Breast epithelium (tissue), 3 donors: Measurements from ENCODE around the gene CBFA2T2.

Experiments used
- POLR2A ChIP-seq: fragments of 450-650 bp; IDR thresholded peaks from one replicate; pipeline ENCODE4 v1.6.1; 2016; ENCODE audit warnings: antibody characterized with exemption, mild to moderate bottlenecking, moderate library complexity
- POLR2AphosphoS5 ChIP-seq, 3 donors: sonication (generic); formaldehyde crosslinking; IDR thresholded peaks; one replicate each; pipeline ENCODE4 v1.6.1; 2017; ENCODE audit warnings: antibody characterized with exemption in 3 of 3
- TF ChIP-seq, protein P1 (sequence below), 3 donors: fragments of 450-650 bp; IDR thresholded peaks; one replicate each; pipeline ENCODE4 v1.5.1; 2016 to 2017; ENCODE audit warnings: antibody characterized with exemption in 3 of 3, mild to moderate bottlenecking in 3 of 3, moderate library complexity in 3 of 3

DNA sequence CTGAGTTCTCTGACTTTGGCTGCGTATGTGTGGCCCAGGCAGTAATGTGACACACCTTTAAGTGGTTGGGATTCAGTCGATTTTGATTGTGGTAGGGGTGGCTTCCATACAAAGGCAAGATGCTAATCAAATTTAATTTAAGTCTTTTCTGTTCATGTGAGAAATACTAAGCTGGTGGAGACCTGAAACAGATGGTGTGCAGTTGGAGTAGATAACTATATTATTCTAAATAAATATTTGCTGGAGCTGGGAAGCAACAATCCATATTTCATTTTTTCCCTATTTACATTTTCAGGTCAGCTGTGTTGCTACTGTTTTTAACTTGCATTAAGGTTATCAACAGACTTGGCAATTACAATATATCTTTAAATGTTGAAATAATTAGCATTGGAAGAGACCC is 104.8 kb downstream of the CBFA2T2 start:
- no peak for TF ChIP-seq POLR2AphosphoS5 (IDR thresholded peaks at IDR 0.05)
- TF ChIP-seq, protein P1, sequence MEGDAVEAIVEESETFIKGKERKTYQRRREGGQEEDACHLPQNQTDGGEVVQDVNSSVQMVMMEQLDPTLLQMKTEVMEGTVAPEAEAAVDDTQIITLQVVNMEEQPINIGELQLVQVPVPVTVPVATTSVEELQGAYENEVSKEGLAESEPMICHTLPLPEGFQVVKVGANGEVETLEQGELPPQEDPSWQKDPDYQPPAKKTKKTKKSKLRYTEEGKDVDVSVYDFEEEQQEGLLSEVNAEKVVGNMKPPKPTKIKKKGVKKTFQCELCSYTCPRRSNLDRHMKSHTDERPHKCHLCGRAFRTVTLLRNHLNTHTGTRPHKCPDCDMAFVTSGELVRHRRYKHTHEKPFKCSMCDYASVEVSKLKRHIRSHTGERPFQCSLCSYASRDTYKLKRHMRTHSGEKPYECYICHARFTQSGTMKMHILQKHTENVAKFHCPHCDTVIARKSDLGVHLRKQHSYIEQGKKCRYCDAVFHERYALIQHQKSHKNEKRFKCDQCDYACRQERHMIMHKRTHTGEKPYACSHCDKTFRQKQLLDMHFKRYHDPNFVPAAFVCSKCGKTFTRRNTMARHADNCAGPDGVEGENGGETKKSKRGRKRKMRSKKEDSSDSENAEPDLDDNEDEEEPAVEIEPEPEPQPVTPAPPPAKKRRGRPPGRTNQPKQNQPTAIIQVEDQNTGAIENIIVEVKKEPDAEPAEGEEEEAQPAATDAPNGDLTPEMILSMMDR (IDR thresholded peaks at IDR 0.05), result no peak
- TF ChIP-seq POLR2A, result no peak
